ENCODE data around the gene POU2AF3. TPM values are rescaled to one million over a fixed set of nuclear protein-coding genes. Genes with fewer than 3 reads are reported as not detected.

The POU2AF3 gene
- total and polyA plus RNA-seq, 2 donors (not counting 1 experiment from before 2014, with no cell fraction given) = 0.51 to 2.1 TPM

GRCh38 chr11:111329306-111330204 is 31.2 kb downstream of the POU2AF3 start:
- intact Hi-C loops (cut with micrococcal nuclease) = no loop called here
- no peak overlapping the region for H3K27ac Mint-ChIP-seq
- no peak for ATAC-seq (ENCODE audit: low read depth)
- H3K79me2 ChIP-seq (ENCODE audit: control insufficient read depth, insufficient read depth, low read length) = no peaks in the 10 kb centered on the region
- H3K27me3 ChIP-seq (replicated peaks in 1 of 4; ENCODE audit: control extremely low read depth in 1 of 4, control insufficient read depth in 3 of 4, insufficient read depth in 4 of 4, low read length in 3 of 4) = no peaks in the 10 kb centered on the region
- H3K4me2 ChIP-seq (replicated peaks; ENCODE audit: low read depth, low read length, poor library complexity, severe bottlenecking) = no peak overlapping the region
- H3K9me3 Mint-ChIP-seq (ENCODE audit: insufficient read depth) = no peaks in the 10 kb centered on the region
- no peak overlapping the region for H3K4me3 Mint-ChIP-seq
- H3K9me3 ChIP-seq (ENCODE audit: control extremely low read depth in 1 of 3, control insufficient read depth in 2 of 3, insufficient read depth in 1 of 3, low read length in 2 of 3) = no peaks in the 10 kb centered on the region
- no peaks in the 10 kb centered on the region for H4K20me1 ChIP-seq (ENCODE audit: control insufficient read depth, insufficient read depth, low read length, poor library complexity, severe bottlenecking)
- no peak overlapping the region for H3K4me3 ChIP-seq (ENCODE audit: control extremely low read depth in 1 of 5, extremely low read depth in 1 of 5, insufficient read depth in 1 of 5, low read depth in 2 of 5, low read length in 4 of 5)
- DNase-seq = no peak
- no peak overlapping the region for H3K27ac ChIP-seq (ENCODE audit: low read length in 2 of 2)
- ChIA-PET CTCF (interaction anchor here (0.8 to 3.6 kb wide), 3 partner anchors 47 to 99 kb away, joined by 3 to 14 read pairs (median 6); no protein-coding TSS in a partner anchor), POLR2A (interaction anchor here (0.7 kb wide), 1 partner anchor 47 kb away, joined by 3 read pairs; no protein-coding TSS in a partner anchor)
- H3K9ac ChIP-seq (ENCODE audit: low read length) = no peak overlapping the region
- no peaks in the 10 kb centered on the region for H3K36me3 ChIP-seq (replicated peaks in 1 of 2; ENCODE audit: control extremely low read depth in 1 of 2, control insufficient read depth in 1 of 2, extremely low read depth in 1 of 2, insufficient read depth in 2 of 2, low read length in 1 of 2)
- H3K4me1 ChIP-seq (ENCODE audit: control insufficient read depth in 2 of 2, insufficient read depth in 2 of 2, low read length in 2 of 2) = no peaks in the 10 kb centered on the region
- peaks cover 6% of the 10 kb centered on the region for H3K4me1 Mint-ChIP-seq
- no peaks in the 10 kb centered on the region for H3K27me3 Mint-ChIP-seq
- TF ChIP-seq CTCF (IDR thresholded peaks at IDR 0.05) = no peak
- no peak for TF ChIP-seq EZH2 (IDR thresholded peaks at IDR 0.05; ENCODE audit: borderline replicate concordance, insufficient read depth, low read depth, low read length, poor library complexity, severe bottlenecking)
- H2AFZ ChIP-seq (ENCODE audit: insufficient read depth, low read depth, low read length, poor library complexity, severe bottlenecking) = no peak overlapping the region
- WGBS (ENCODE audit: insufficient coverage) = 96% methylated on average over 4 of the region's 7 CpGs
